K562 (cell line): Measurements from ENCODE around the gene UBE2E1. TPM values are rescaled to one million over a fixed set of nuclear protein-coding genes. Genes with fewer than 3 reads are reported as not detected.

Experiments
- ATF3 ChIP-seq, 2 experiments: fragments of 450-650 bp in 1 of 2; sonication (generic) in 1 of 2; formaldehyde crosslinking in 1 of 2; IDR thresholded peaks in 1 of 2; conservative IDR thresholded peaks in 1 of 2; 2 replicates each; pipeline versions ENCODE4 v1.6.1 to v1.8.1; 2016 to 2023; ENCODE audit warnings: mild to moderate bottlenecking in 2 of 2, moderate library complexity in 2 of 2, inconsistent platforms in 1 of 2, missing genetic modification reagents in 1 of 2
- BHLHE40 ChIP-seq: IDR thresholded peaks from 2 replicates; pipeline ENCODE4 v1.6.1; 2011; ENCODE audit warnings: low read length, improper control_type of control experiment
- CGGBP1 ChIP-seq: fragments of 250-450 bp; sonication (Bioruptor Pico); IDR thresholded peaks from 2 replicates; pipeline ENCODE4 v1.9.0; 2021; ENCODE audit warnings: mild to moderate bottlenecking
- E2F1 ChIP-seq: sonication (generic); formaldehyde crosslinking; IDR thresholded peaks from 2 replicates; pipeline ENCODE4 v1.8.1; 2023; ENCODE audit warnings: mild to moderate bottlenecking, missing genetic modification reagents, moderate library complexity
- HMGXB4 ChIP-seq: sonication (generic); formaldehyde crosslinking; IDR thresholded peaks from 2 replicates; pipeline ENCODE4 v1.8.1; 2023; ENCODE audit warnings: mild to moderate bottlenecking, missing genetic modification reagents
- NCOA4 ChIP-seq: fragments of 450-650 bp; IDR thresholded peaks from 2 replicates; pipeline ENCODE4 v1.6.1; 2018; ENCODE audit warnings: mild to moderate bottlenecking; ENCODE audit not compliant: partially characterized antibody
- NFIC ChIP-seq: fragments of 450-650 bp; IDR thresholded peaks from 2 replicates; pipeline ENCODE4 v1.6.1; 2017; ENCODE audit warnings: mild to moderate bottlenecking, inconsistent platforms
- NR2C2 ChIP-seq, 2 experiments: fragments of 200-800 bp in 1 of 2; sonication (Bioruptor generic) in 1 of 2; sonication (generic) in 1 of 2; formaldehyde crosslinking in 1 of 2; IDR thresholded peaks; 2 replicates each; pipeline versions ENCODE4 v1.6.1 to v1.8.0; 2016 to 2022; ENCODE audit warnings: mild to moderate bottlenecking in 1 of 2, missing compliant biosample characterization in 1 of 2, missing genetic modification characterization in 1 of 2, missing genetic modification reagents in 1 of 2
- POLR2B ChIP-seq: fragments of 450-650 bp; IDR thresholded peaks from 2 replicates; pipeline ENCODE4 v1.6.1; 2018; ENCODE audit warnings: low read depth; ENCODE audit not compliant: partially characterized antibody
- POLR3A ChIP-seq: IDR thresholded peaks from 2 replicates; pipeline ENCODE4 v1.6.1; 2011; ENCODE audit warnings: borderline replicate concordance, mild to moderate bottlenecking, moderate library complexity; ENCODE audit not compliant: insufficient read length, insufficient read depth; ENCODE audit errors: extremely low read depth
- RBM25 ChIP-seq: fragments of 200-400 bp; formaldehyde crosslinking; IDR thresholded peaks from 2 replicates; pipeline ENCODE4 v1.6.1; 2018; ENCODE audit warnings: low read length, low read depth, moderate library complexity; ENCODE audit not compliant: severe bottlenecking
- ZNF175 ChIP-seq: fragments of 200-800 bp; sonication (Bioruptor generic); IDR thresholded peaks from 2 replicates; pipeline ENCODE4 v1.6.1; 2016; ENCODE audit warnings: low read depth, mild to moderate bottlenecking, missing genetic modification characterization, missing compliant biosample characterization
- ZNF316 ChIP-seq: fragments of 450-650 bp; IDR thresholded peaks from 2 replicates; pipeline ENCODE4 v1.6.1; 2016
- polyA plus RNA-seq, 8 experiments: library from polyadenylated mRNA; depleted of rRNA in 4 of 8; stranded (reverse) in 5 of 8; unstranded in 3 of 8; fragments of >200 nt; fragmentation: Nextera tagmentation in 2 of 8; fragmentation: Illumina TruSeq in 1 of 8; extraction: Ambion mirVana in 2 of 8; extraction: Trizol in 1 of 8; gene quantifications; 2 replicates each; pipeline versions ENCODE4 v1.2.1 to v1.2.3, GENCODE V29; 2011 to 2014; ENCODE audit warnings: inconsistent platforms in 1 of 8, missing spikeins in 1 of 8
- total RNA-seq, 7 experiments: library from RNA; depleted of rRNA in 6 of 7; stranded (reverse); fragments of >200 nt in 6 of 7; fragmentation: Illumina TruSeq in 2 of 7; extraction: Trizol in 2 of 7; gene quantifications; 2 replicates each; pipeline versions ENCODE4 v1.2.1 to v1.2.3, GENCODE V29; 2011 to 2021; ENCODE audit warnings: low replicate concordance in 1 of 7
- TF ChIP-seq, protein P1 (sequence below): fragments of 450-650 bp; IDR thresholded peaks from 2 replicates; pipeline ENCODE4 v1.6.1; 2016
- TF ChIP-seq, protein P2 (sequence below): fragments of 450-650 bp; IDR thresholded peaks from one replicate; pipeline ENCODE4 v1.6.1; 2018; ENCODE audit warnings: mild to moderate bottlenecking, moderate library complexity; ENCODE audit not compliant: partially characterized antibody
- TF ChIP-seq, protein P3 (sequence below): IDR thresholded peaks from 2 replicates; pipeline ENCODE4 v1.6.1; 2011; ENCODE audit not compliant: insufficient read length; ENCODE audit errors: extremely low read depth
- TF ChIP-seq, protein P4 (sequence below): sonication (generic); formaldehyde crosslinking; IDR thresholded peaks from 2 replicates; pipeline ENCODE4 v1.5.0; 2020; ENCODE audit warnings: missing genetic modification reagents

The UBE2E1 gene
- total and polyA plus RNA-seq, 9 of the 15 experiments (the other 6 are each of a cell fraction or from before 2014, with no cell fraction given), result 54.4 to 294 (median 165) TPM

- TF ChIP-seq ZNF175, result no peak
- TF ChIP-seq, protein P1, sequence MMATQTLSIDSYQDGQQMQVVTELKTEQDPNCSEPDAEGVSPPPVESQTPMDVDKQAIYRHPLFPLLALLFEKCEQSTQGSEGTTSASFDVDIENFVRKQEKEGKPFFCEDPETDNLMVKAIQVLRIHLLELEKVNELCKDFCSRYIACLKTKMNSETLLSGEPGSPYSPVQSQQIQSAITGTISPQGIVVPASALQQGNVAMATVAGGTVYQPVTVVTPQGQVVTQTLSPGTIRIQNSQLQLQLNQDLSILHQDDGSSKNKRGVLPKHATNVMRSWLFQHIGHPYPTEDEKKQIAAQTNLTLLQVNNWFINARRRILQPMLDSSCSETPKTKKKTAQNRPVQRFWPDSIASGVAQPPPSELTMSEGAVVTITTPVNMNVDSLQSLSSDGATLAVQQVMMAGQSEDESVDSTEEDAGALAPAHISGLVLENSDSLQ, result peak; percentile 26; the same call in 1 of the 2 replicates
- no peak for TF ChIP-seq HMGXB4 (CRISPR knock-in tag)
- no peak for TF ChIP-seq BHLHE40
- TF ChIP-seq RBM25, result no peak
- TF ChIP-seq NCOA4, result no peak
- TF ChIP-seq, protein P2, sequence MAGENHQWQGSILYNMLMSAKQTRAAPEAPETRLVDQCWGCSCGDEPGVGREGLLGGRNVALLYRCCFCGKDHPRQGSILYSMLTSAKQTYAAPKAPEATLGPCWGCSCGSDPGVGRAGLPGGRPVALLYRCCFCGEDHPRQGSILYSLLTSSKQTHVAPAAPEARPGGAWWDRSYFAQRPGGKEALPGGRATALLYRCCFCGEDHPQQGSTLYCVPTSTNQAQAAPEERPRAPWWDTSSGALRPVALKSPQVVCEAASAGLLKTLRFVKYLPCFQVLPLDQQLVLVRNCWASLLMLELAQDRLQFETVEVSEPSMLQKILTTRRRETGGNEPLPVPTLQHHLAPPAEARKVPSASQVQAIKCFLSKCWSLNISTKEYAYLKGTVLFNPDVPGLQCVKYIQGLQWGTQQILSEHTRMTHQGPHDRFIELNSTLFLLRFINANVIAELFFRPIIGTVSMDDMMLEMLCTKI, result no peak
- no peak for TF ChIP-seq E2F1 (CRISPR knock-in tag)
- no peak for TF ChIP-seq NR2C2 (CRISPR knock-in tag; IDR thresholded peaks at IDR 0.05)
- TF ChIP-seq NR2C2 (tag; IDR thresholded peaks at IDR 0.05), result no peak
- no peak for TF ChIP-seq CGGBP1 (CRISPR knock-in tag)
- TF ChIP-seq, protein P3, sequence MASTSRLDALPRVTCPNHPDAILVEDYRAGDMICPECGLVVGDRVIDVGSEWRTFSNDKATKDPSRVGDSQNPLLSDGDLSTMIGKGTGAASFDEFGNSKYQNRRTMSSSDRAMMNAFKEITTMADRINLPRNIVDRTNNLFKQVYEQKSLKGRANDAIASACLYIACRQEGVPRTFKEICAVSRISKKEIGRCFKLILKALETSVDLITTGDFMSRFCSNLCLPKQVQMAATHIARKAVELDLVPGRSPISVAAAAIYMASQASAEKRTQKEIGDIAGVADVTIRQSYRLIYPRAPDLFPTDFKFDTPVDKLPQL, result no peak
- TF ChIP-seq POLR2B, result no peak
- no peak for TF ChIP-seq NFIC
- no peak for TF ChIP-seq ATF3 (IDR thresholded peaks at IDR 0.05)
- no peak for TF ChIP-seq ATF3 (CRISPR knock-in tag; conservative IDR thresholded peaks at IDR 0.05)
- TF ChIP-seq, protein P4, sequence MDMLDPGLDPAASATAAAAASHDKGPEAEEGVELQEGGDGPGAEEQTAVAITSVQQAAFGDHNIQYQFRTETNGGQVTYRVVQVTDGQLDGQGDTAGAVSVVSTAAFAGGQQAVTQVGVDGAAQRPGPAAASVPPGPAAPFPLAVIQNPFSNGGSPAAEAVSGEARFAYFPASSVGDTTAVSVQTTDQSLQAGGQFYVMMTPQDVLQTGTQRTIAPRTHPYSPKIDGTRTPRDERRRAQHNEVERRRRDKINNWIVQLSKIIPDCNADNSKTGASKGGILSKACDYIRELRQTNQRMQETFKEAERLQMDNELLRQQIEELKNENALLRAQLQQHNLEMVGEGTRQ (CRISPR knock-in tag), result no peak
- peak; percentile 76 for TF ChIP-seq ZNF316
- TF ChIP-seq POLR3A, result no peak
These were observed 108.4 kb downstream of the UBE2E1 start (continued) for GRCh38 chr3:23913873-23914743.
